Measurements from ENCODE around the gene UGDH.
"Not testable (repeated sequence)": the region's sequence is repeated elsewhere in the genome, so short reads cannot be mapped to it uniquely, and the experiment has no call there.

UGDH gene

DNA sequence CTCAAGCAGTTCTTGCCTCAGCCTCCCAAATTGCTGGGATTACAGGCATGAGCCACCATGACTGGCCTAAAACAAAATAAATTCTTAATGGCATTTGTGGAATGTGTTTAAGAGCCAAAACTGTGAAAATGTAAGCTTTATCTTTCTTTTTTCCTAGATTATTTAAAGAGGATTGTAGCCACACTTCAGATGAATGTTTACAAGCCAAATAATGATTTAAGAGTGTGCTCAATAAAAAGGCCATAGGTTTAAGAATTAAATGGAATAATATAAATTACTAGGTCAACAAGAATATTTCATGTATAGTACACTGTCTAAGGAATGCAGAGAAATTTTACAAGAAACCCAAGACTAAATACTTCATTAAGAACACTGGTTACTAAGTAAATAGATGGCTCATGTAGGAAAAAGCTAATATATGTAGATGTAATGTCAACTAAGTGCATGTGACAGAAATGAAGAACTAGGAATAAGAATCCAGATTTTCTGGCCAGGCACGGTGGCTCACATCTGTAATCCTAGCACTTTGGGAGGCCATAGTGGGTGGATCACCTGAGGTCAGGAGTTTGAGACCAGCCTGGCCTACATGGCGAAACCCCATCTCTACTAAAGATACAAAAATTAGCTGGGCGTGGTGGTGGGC, 21.3 kb upstream of the UGDH start:
- no peak; the same call in 2 of the 3 replicates for ATAC-seq
- no peak for TF ChIP-seq ISL1 (CRISPR knock-in tag; IDR thresholded peaks at IDR 0.05)
- no peak for TF ChIP-seq POU6F1 (CRISPR knock-in tag; IDR thresholded peaks at IDR 0.05; ENCODE audit: borderline replicate concordance, low read depth)
- no peak for TF ChIP-seq PPARA (CRISPR knock-in tag; IDR thresholded peaks at IDR 0.05; ENCODE audit: borderline replicate concordance)
- TF ChIP-seq ARNTL (CRISPR knock-in tag; IDR thresholded peaks at IDR 0.05; ENCODE audit: borderline replicate concordance, low read depth), result no peak
- no peak for TF ChIP-seq ZNF565 (CRISPR knock-in tag; conservative IDR thresholded peaks at IDR 0.05; ENCODE audit: low read depth)
- TF ChIP-seq RARB (CRISPR knock-in tag; IDR thresholded peaks at IDR 0.05), result no peak
- no peak for TF ChIP-seq CREB5 (CRISPR knock-in tag; IDR thresholded peaks at IDR 0.05; ENCODE audit: low read depth)
- no peak for TF ChIP-seq TCF4 (CRISPR knock-in tag; IDR thresholded peaks at IDR 0.05; ENCODE audit: borderline replicate concordance)
- TF ChIP-seq, protein P1, sequence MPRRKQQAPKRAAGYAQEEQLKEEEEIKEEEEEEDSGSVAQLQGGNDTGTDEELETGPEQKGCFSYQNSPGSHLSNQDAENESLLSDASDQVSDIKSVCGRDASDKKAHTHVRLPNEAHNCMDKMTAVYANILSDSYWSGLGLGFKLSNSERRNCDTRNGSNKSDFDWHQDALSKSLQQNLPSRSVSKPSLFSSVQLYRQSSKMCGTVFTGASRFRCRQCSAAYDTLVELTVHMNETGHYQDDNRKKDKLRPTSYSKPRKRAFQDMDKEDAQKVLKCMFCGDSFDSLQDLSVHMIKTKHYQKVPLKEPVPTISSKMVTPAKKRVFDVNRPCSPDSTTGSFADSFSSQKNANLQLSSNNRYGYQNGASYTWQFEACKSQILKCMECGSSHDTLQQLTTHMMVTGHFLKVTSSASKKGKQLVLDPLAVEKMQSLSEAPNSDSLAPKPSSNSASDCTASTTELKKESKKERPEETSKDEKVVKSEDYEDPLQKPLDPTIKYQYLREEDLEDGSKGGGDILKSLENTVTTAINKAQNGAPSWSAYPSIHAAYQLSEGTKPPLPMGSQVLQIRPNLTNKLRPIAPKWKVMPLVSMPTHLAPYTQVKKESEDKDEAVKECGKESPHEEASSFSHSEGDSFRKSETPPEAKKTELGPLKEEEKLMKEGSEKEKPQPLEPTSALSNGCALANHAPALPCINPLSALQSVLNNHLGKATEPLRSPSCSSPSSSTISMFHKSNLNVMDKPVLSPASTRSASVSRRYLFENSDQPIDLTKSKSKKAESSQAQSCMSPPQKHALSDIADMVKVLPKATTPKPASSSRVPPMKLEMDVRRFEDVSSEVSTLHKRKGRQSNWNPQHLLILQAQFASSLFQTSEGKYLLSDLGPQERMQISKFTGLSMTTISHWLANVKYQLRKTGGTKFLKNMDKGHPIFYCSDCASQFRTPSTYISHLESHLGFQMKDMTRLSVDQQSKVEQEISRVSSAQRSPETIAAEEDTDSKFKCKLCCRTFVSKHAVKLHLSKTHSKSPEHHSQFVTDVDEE (CRISPR knock-in tag; IDR thresholded peaks at IDR 0.05), result no peak
- TF ChIP-seq CSDC2 (CRISPR knock-in tag; IDR thresholded peaks at IDR 0.05), result no peak
- no peak for TF ChIP-seq GLIS3 (CRISPR knock-in tag; IDR thresholded peaks at IDR 0.05)
- no peak for TF ChIP-seq BACH2 (CRISPR knock-in tag; IDR thresholded peaks at IDR 0.05; ENCODE audit: borderline replicate concordance)
- no peak for TF ChIP-seq TOX (CRISPR knock-in tag; IDR thresholded peaks at IDR 0.05; ENCODE audit: borderline replicate concordance)
- no peak for TF ChIP-seq ZC3H10 (CRISPR knock-in tag; IDR thresholded peaks at IDR 0.05)

GRCh38 chr4:39544580-39545315, 17.5 kb upstream of the UGDH start:
- ATAC-seq, result peak; percentile 44; the same call in 2 of the 3 replicates
- TF ChIP-seq SNAI2 (CRISPR knock-in tag; IDR thresholded peaks at IDR 0.05) (no peak), CREB5 (CRISPR knock-in tag; IDR thresholded peaks at IDR 0.05; ENCODE audit: low read depth) (no peak), ZNF8 (CRISPR knock-in tag; IDR thresholded peaks at IDR 0.05) (no peak), RARB (CRISPR knock-in tag; IDR thresholded peaks at IDR 0.05) (no peak), CSDC2 (CRISPR knock-in tag; IDR thresholded peaks at IDR 0.05) (no peak), ZFP3 (CRISPR knock-in tag; IDR thresholded peaks at IDR 0.05) (no peak), GLIS3 (CRISPR knock-in tag; IDR thresholded peaks at IDR 0.05) (no peak), ZNF565 (CRISPR knock-in tag; conservative IDR thresholded peaks at IDR 0.05; ENCODE audit: low read depth) (no peak), ISL1 (CRISPR knock-in tag; IDR thresholded peaks at IDR 0.05) (no peak), PATZ1 (CRISPR knock-in tag; IDR thresholded peaks at IDR 0.05; ENCODE audit: borderline replicate concordance) (no peak)
- TF ChIP-seq, protein P2, sequence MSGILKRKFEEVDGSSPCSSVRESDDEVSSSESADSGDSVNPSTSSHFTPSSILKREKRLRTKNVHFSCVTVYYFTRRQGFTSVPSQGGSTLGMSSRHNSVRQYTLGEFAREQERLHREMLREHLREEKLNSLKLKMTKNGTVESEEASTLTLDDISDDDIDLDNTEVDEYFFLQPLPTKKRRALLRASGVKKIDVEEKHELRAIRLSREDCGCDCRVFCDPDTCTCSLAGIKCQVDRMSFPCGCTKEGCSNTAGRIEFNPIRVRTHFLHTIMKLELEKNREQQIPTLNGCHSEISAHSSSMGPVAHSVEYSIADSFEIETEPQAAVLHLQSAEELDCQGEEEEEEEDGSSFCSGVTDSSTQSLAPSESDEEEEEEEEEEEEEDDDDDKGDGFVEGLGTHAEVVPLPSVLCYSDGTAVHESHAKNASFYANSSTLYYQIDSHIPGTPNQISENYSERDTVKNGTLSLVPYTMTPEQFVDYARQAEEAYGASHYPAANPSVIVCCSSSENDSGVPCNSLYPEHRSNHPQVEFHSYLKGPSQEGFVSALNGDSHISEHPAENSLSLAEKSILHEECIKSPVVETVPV (CRISPR knock-in tag; IDR thresholded peaks at IDR 0.05), result no peak
- TF ChIP-seq, protein P1 (CRISPR knock-in tag; IDR thresholded peaks at IDR 0.05), result no peak

GRCh38 chr4:39544080-39544479, 16.8 kb upstream of the UGDH start:
- ATAC-seq, result not testable (repeated sequence)
